HUES48 (cell line): ENCODE results near the gene C1orf21.

Experiments used
- H3K27ac ChIP-seq: one replicate; pipeline ENCODE4 v1.7.0; 2013; ENCODE audit warnings: low read depth, low read length, inconsistent platforms
- H3K27me3 ChIP-seq: 2 replicates; pipeline ENCODE4 v1.6.1; 2013; ENCODE audit warnings: mild to moderate bottlenecking, low read length; ENCODE audit not compliant: control insufficient read depth, insufficient read depth
- H3K36me3 ChIP-seq: 2 replicates; pipeline ENCODE4 v1.6.1; 2013; ENCODE audit warnings: low read length; ENCODE audit not compliant: control insufficient read depth, insufficient read depth
- H3K4me1 ChIP-seq: 2 replicates; pipeline ENCODE4 v1.6.1; 2013; ENCODE audit warnings: mild to moderate bottlenecking, low read length; ENCODE audit not compliant: control insufficient read depth, insufficient read depth
- H3K4me3 ChIP-seq: 2 replicates; pipeline ENCODE4 v1.5.1; 2013; ENCODE audit warnings: mild to moderate bottlenecking, low read depth, low read length
- H3K9ac ChIP-seq: 2 replicates; pipeline ENCODE4 v1.6.1; 2013; ENCODE audit warnings: mild to moderate bottlenecking, low read depth, low read length, moderate library complexity
- H3K9me3 ChIP-seq: 2 replicates; pipeline ENCODE4 v1.6.1; 2013; ENCODE audit warnings: low read length; ENCODE audit not compliant: control insufficient read depth, insufficient read depth

C1orf21 gene

GRCh38 chr1:184387069-184387475, 243 bp downstream of the C1orf21 start:
- Histone ChIP-seq H3K9ac (no peak overlapping the region; the same call in 1 of the 2 replicates), H3K27me3 (peaks cover 5% of the 10 kb centered on the region; the same call in 1 of the 2 replicates), H3K4me1 (peaks cover 57% of the 10 kb centered on the region), H3K9me3 (no peaks in the 10 kb centered on the region), H3K27ac (peak overlapping the region; percentile 72), H3K36me3 (no peaks in the 10 kb centered on the region), H3K4me3 (peak overlapping the region; percentile 95)

DNA sequence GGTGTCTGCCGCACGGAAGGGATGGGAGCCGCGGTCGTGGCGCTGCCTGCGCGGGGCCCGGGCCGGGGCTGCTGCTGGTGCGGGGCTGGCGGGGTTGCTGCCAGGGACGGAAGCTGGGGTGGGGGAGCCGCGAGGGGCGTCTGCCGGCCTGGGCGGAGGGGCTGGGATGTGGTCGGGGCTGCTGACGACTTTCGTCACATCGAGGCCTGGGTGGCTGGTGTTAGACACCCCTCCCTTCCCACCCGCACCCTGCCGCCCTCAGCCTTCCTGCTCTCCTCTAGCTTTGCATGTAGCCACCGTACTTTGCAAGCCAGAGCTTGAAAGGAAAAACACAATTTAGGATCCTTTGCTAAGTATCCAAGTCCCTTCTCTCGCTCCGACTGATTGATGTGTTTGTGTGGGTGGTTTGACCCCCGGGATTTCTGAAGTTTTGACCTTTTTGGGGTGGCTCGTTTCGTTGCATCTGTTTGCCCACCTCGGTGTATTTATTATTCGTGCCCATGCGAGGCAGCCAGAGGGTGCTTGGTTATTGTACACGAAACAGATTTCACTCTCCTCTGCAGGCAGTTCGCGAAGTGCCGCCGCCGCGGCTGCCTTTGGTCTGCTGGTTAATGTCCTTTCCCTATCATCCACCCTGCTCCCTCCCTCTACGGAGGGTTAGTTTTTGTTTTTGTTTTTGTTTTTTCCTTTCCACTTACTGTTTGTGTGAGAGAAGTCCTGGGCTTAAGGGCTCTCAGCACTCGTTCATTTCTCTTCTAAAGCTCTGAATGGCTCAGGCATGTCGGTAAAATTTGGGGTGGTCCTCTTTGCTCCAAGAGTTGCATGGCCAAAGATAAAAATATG, 868 bp downstream of the C1orf21 start:
- H3K36me3 ChIP-seq = no peaks in the 10 kb centered on the region
- H3K4me1 ChIP-seq = peaks cover 55% of the 10 kb centered on the region
- peak overlapping the region; percentile 95 for H3K4me3 ChIP-seq
- no peaks in the 10 kb centered on the region for H3K9me3 ChIP-seq
- H3K27me3 ChIP-seq = peaks cover 5% of the 10 kb centered on the region; the same call in 1 of the 2 replicates
- H3K9ac ChIP-seq = peak overlapping the region; percentile 52
- H3K27ac ChIP-seq = peak overlapping the region; percentile 72

DNA sequence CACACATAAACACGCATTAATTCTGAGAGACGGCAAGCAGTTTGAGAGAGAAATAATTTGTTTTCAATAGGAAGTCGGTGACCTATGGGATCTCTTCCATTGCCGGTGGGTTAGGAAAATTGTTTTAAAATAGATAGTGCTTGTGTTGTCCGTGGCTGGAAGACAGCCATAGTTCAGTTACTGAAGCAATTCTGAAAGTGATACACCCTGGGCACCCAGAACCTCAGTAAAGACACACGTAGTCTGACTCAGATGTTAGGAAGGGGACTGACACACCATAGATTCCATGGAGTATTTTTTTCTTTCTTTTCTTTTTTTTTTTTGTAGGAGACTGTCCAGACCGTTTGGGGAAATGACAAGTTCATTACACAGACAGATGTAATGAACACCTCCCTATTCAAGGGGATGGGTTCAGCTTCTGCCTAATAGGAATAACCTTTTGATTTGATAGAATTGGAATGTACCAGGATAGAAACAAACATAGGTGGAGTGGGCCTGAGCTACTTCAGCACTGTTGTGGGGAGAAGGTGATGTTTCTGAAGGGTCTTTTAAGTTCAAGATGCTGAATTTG, 1.6 kb downstream of the C1orf21 start:
- H3K9me3 ChIP-seq = no peaks in the 10 kb centered on the region
- peak overlapping the region; percentile 95 for H3K4me3 ChIP-seq
- H3K9ac ChIP-seq = peak overlapping the region; percentile 52
- peaks cover 5% of the 10 kb centered on the region; the same call in 1 of the 2 replicates for H3K27me3 ChIP-seq
- no peak overlapping the region for H3K27ac ChIP-seq
- H3K36me3 ChIP-seq = no peaks in the 10 kb centered on the region
- peaks cover 54% of the 10 kb centered on the region for H3K4me1 ChIP-seq

GRCh38 chr1:184388971-184389370, 2.1 kb downstream of the C1orf21 start:
- Histone ChIP-seq H3K9ac (no peak overlapping the region), H3K27me3 (peaks cover 5% of the 10 kb centered on the region; the same call in 1 of the 2 replicates), H3K36me3 (no peaks in the 10 kb centered on the region), H3K4me1 (peaks cover 54% of the 10 kb centered on the region), H3K9me3 (no peaks in the 10 kb centered on the region), H3K27ac (no peak overlapping the region), H3K4me3 (peak overlapping the region; percentile 95)

DNA sequence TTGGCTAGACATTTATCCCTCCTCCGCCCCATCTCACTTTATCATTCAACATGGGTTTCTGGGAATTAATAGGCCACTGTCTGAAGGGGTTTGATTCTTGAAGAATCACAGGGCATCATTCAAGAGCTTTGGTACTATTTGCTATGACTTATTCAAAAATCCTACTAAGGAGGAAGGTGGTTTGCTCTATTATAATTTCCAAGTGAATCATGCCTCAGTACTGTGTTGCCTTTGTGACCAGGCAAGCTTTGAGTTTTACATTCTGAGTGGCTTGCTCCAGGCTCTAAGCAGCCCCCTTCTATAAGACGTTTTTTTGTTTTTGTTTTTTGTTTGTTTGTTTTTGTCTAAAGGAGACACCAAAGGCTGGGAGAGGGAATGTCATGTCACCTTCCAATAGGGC, 2.6 kb downstream of the C1orf21 start:
- Histone ChIP-seq H3K27ac (no peak overlapping the region), H3K9ac (no peak overlapping the region), H3K27me3 (peaks cover 5% of the 10 kb centered on the region; the same call in 1 of the 2 replicates)

GRCh38 chr1:184390889-184391288, 4.1 kb downstream of the C1orf21 start:
- peaks cover 44% of the 10 kb centered on the region for H3K4me1 ChIP-seq
- no peak overlapping the region for H3K9ac ChIP-seq
- H3K36me3 ChIP-seq = no peaks in the 10 kb centered on the region
- no peak overlapping the region for H3K27ac ChIP-seq
- no peak overlapping the region for H3K4me3 ChIP-seq
- H3K9me3 ChIP-seq = no peaks in the 10 kb centered on the region
- H3K27me3 ChIP-seq = peaks cover 5% of the 10 kb centered on the region; the same call in 1 of the 2 replicates

More for the DNA sequence above, 2.6 kb downstream of the C1orf21 start:
- H3K4me1 ChIP-seq = peaks cover 54% of the 10 kb centered on the region
- no peaks in the 10 kb centered on the region for H3K36me3 ChIP-seq
- H3K4me3 ChIP-seq = peak overlapping the region; percentile 14; the same call in 1 of the 2 replicates
- no peaks in the 10 kb centered on the region for H3K9me3 ChIP-seq

GRCh38 chr1:184392067-184392466, 5.2 kb downstream of the C1orf21 start:
- peaks cover 42% of the 10 kb centered on the region for H3K4me1 ChIP-seq
- no peak overlapping the region for H3K4me3 ChIP-seq
- no peak overlapping the region for H3K27ac ChIP-seq
- no peaks in the 10 kb centered on the region for H3K36me3 ChIP-seq
- H3K9me3 ChIP-seq = no peaks in the 10 kb centered on the region
- H3K9ac ChIP-seq = no peak overlapping the region
- H3K27me3 ChIP-seq = peaks cover 5% of the 10 kb centered on the region; the same call in 1 of the 2 replicates

DNA sequence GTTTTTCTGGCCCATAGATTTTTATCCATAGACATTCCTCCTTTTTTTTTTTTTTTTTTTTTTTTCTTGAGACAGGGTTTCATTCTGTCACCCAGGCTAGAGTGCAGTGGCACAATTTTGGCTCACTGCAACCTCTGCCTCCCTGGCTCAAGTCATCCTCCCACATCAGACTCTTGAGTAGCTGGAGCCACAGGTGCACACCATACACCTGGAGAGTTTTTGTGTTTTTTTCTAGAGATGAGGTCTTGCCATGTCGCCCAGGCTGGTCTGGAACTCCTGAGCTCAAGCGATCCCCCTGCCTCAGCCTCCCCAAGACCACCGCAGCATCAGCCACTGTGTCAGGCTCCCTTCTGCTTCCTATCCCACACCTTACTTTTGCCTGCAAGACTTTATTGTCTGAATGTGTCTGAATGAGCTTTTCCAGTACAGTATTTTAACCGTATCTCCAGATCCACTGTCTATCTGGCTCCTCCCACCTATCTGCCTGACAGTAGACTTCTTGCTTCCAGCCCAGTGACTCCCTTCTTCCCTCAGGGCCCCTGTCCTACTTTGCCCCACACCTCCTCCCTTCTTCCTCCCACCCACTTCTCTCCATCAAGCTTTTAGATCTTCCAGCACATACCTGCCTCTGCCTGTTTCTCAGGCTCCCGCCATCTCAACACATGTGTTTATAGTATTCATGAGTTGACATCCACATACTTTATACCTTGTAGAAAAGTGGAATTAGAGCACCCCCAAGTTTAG, 6.1 kb downstream of the C1orf21 start:
- Histone ChIP-seq H3K4me1 (peaks cover 42% of the 10 kb centered on the region), H3K27me3 (peaks cover 5% of the 10 kb centered on the region; the same call in 1 of the 2 replicates), H3K27ac (no peak overlapping the region), H3K9me3 (no peaks in the 10 kb centered on the region), H3K4me3 (no peak overlapping the region), H3K9ac (no peak overlapping the region), H3K36me3 (no peaks in the 10 kb centered on the region)

DNA sequence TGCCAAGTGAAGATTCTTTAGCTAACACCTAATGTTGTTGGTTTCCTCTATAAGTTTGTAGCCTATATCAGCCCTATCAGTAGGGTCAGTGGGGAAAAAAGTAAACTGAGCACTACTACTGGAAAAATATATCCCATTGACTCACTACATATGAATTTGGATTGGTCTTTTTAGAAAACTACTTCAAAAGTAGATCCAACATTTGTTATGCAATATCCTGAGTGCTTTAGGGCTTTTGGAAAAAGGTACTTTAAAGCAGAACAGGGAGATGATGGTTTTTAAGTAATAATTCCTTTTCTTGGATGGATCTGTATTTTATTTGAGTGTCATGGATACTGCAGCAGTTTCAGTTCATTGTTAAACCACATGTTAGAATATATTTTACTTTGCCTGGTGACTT, 7.1 kb downstream of the C1orf21 start:
- Histone ChIP-seq H3K4me1 (peaks cover 39% of the 10 kb centered on the region), H3K9ac (no peak overlapping the region), H3K36me3 (no peaks in the 10 kb centered on the region), H3K9me3 (no peaks in the 10 kb centered on the region), H3K27me3 (no peaks in the 10 kb centered on the region), H3K27ac (no peak overlapping the region), H3K4me3 (no peak overlapping the region)

DNA sequence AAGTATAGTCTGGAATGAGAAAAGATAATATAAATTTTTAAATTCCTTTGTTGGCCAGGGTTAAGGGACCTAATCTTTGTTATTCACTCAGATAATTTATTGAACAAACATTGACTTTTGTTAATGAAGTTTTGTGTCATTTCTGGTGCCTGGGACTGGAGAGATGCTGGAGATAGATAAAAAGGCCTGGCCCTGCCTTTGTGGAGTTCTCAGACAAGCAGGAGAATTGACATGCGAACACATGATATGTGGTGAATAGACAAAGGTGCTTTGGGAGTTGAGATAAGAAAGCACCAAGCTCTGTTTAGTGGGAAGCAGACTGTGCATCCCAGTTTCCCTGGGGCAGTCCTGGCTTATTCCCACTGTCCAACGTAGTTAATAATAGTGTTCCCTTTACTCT, 8.5 kb downstream of the C1orf21 start:
- H3K4me1 ChIP-seq = peaks cover 37% of the 10 kb centered on the region
- H3K4me3 ChIP-seq = no peak overlapping the region
- H3K9me3 ChIP-seq = no peaks in the 10 kb centered on the region
- H3K9ac ChIP-seq = no peak overlapping the region
- no peak overlapping the region for H3K27ac ChIP-seq
- no peaks in the 10 kb centered on the region for H3K27me3 ChIP-seq
- no peaks in the 10 kb centered on the region for H3K36me3 ChIP-seq
